Stimulated activated CD4-positive, alpha-beta T cell treated with anti-CD3 and anti-CD28 coated beads, Interleukin-4, amount 100 ng/mL, for 1 hour (primary cell): ENCODE results near the gene ZNF518B.
A peak's percentile ranks its signal among the peaks of the same experiment; 100 is the strongest.

Experiments
- DNase-seq: peaks from one replicate; pipeline ENCODE4 v3.0.0-alpha.2; 2020

The ZNF518B gene

GRCh38 chr4:10457255-10457801 lies at the start of gene ZNF518B:
Gene ZNF518B, minus strand, starts transcription at chr4:10457426. Its CDS starts 11,098 bp downstream, at chr4:10446328.
- peak; percentile 80 for DNase-seq

GRCh38 chr4:10506077-10506476 lies 48.9 kb upstream of the ZNF518B start:
- no peak for DNase-seq

GRCh38 chr4:10504570-10505179 lies 47.4 kb upstream of the ZNF518B start:
- no peak for DNase-seq

GRCh38 chr4:10502717-10503116 lies 45.5 kb upstream of the ZNF518B start:
- DNase-seq, result no peak

GRCh38 chr4:10500776-10501175 lies 43.5 kb upstream of the ZNF518B start:
- DNase-seq, result no peak

GRCh38 chr4:10496200-10496599 lies 39.0 kb upstream of the ZNF518B start:
- DNase-seq, result no peak

- no peak for DNase-seq
These were observed 38.4 kb upstream of the ZNF518B start for GRCh38 chr4:10495651-10496050.

GRCh38 chr4:10492464-10492863 lies 35.2 kb upstream of the ZNF518B start:
- DNase-seq, result no peak

- no peak for DNase-seq
These were observed 34.2 kb upstream of the ZNF518B start for GRCh38 chr4:10491401-10491800.

GRCh38 chr4:10490996-10491395 lies 33.8 kb upstream of the ZNF518B start:
- DNase-seq, result no peak

GRCh38 chr4:10482913-10483312 lies 25.7 kb upstream of the ZNF518B start:
- no peak for DNase-seq

- no peak for DNase-seq
These were observed 23.4 kb upstream of the ZNF518B start for GRCh38 chr4:10480616-10481015.

GRCh38 chr4:10478621-10479020 lies 21.4 kb upstream of the ZNF518B start:
- DNase-seq, result no peak

GRCh38 chr4:10470505-10470904 lies 13.3 kb upstream of the ZNF518B start:
- no peak for DNase-seq

GRCh38 chr4:10466161-10466560 lies 8.9 kb upstream of the ZNF518B start:
- no peak for DNase-seq

GRCh38 chr4:10462876-10463275 lies 5.7 kb upstream of the ZNF518B start:
- DNase-seq, result no peak

GRCh38 chr4:10461850-10462400 lies 4.7 kb upstream of the ZNF518B start:
- DNase-seq, result no peak

- peak; percentile 77 for DNase-seq
These were observed 4.0 kb upstream of the ZNF518B start for GRCh38 chr4:10461091-10461849.

GRCh38 chr4:10460313-10461047 lies 3.3 kb upstream of the ZNF518B start:
- DNase-seq, result no peak

- no peak for DNase-seq
These were observed 2.1 kb upstream of the ZNF518B start for GRCh38 chr4:10459305-10459704.

- DNase-seq, result no peak
These were observed 951 bp upstream of the ZNF518B start for GRCh38 chr4:10458177-10458576.

- DNase-seq, result peak; percentile 60
These were observed 501 bp downstream of the ZNF518B start for GRCh38 chr4:10456595-10457254.

- no peak for DNase-seq
These were observed 999 bp downstream of the ZNF518B start for GRCh38 chr4:10456260-10456594.
